ENCODE data around the gene E2F3. TPM values are rescaled to one million over a fixed set of nuclear protein-coding genes. Genes with fewer than 3 reads are reported as not detected.

Gene E2F3
- total RNA-seq, 4 donors from 2014 or later, result 1.8 to 5.5 (median 3.3) TPM

GRCh38 chr6:20367743-20368485, 33.8 kb upstream of the E2F3 start:
- no peak overlapping the region for H3K4me3 ChIP-seq
- no peaks in the 10 kb centered on the region for H3K27me3 ChIP-seq
- H3K27ac ChIP-seq, result no peak overlapping the region
- intact Hi-C loops (cut with DNase I; ENCODE audit: low total_unique reads), result no loop called here
- H3K36me3 ChIP-seq, result no peaks in the 10 kb centered on the region
- TF ChIP-seq CTCF (IDR thresholded peaks at IDR 0.05) (no peak), POLR2A (IDR thresholded peaks at IDR 0.05) (no peak)
- DNase-seq, result no peak
- H3K9me3 ChIP-seq, result no peaks in the 10 kb centered on the region
- no peaks in the 10 kb centered on the region for H3K4me1 ChIP-seq

- no peak overlapping the region for H3K4me3 ChIP-seq
- H3K27me3 ChIP-seq, result no peaks in the 10 kb centered on the region
- no peaks in the 10 kb centered on the region for H3K9me3 ChIP-seq
- no peak for DNase-seq
- no peak overlapping the region for H3K27ac ChIP-seq
- no peaks in the 10 kb centered on the region for H3K36me3 ChIP-seq
- intact Hi-C loops (cut with DNase I; ENCODE audit: low total_unique reads), result no loop called here
- TF ChIP-seq CTCF (IDR thresholded peaks at IDR 0.05) (no peak), POLR2A (IDR thresholded peaks at IDR 0.05) (no peak)
- no peaks in the 10 kb centered on the region for H3K4me1 ChIP-seq
Observed at GRCh38 chr6:20370393-20370792, 31.3 kb upstream of the E2F3 start.

DNA sequence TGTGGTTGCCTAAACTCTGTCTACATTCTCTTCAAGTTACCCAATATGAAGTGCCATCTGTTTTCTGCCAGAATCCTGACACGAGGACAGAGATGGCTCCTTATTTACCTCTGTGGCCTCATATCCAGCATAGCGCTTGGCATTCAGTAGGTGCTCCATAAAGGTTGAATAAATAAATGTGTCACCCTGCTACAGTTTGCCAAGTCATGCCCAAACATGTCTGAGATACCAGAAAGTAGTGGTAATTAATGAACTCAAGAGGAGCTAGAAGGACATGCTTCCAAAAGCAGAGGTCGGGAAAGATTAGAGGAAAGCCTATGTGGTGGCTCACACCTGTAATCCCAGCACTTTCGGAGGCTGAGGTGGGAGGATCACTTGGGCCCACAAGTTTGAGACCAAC, 30.9 kb upstream of the E2F3 start:
- H3K4me1 ChIP-seq, result no peaks in the 10 kb centered on the region
- no peak for TF ChIP-seq POLR2A (IDR thresholded peaks at IDR 0.05)
- no peak for TF ChIP-seq CTCF (IDR thresholded peaks at IDR 0.05)

DNA sequence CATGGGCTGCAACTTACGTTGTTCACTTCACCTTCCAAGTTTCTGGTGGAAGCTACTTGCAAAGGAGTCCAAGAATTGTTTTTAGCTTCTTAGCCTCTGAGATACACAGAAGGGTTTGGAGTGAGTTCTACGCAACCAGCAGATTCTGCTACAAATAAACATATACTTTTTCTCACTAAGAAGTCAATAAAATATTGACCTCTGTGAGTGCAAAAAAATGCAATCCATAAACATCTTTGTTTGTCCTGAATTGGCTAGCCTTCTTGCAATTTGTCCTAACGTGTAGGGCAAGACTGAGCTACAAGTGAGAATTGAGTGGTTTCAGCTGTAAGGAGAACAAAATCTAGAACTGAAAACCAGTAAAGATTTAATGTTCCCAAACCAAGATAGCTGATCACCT, 26.2 kb upstream of the E2F3 start:
- no peaks in the 10 kb centered on the region for H3K27me3 ChIP-seq
- no peak overlapping the region for H3K4me3 ChIP-seq
- intact Hi-C loops (cut with DNase I; ENCODE audit: low total_unique reads), result no loop called here
- H3K4me1 ChIP-seq, result no peaks in the 10 kb centered on the region
- no peak for TF ChIP-seq POLR2A (IDR thresholded peaks at IDR 0.05)
- no peak for TF ChIP-seq CTCF (IDR thresholded peaks at IDR 0.05)
- H3K9me3 ChIP-seq, result no peaks in the 10 kb centered on the region
- no peak for DNase-seq
- no peak overlapping the region for H3K27ac ChIP-seq
- H3K36me3 ChIP-seq, result no peaks in the 10 kb centered on the region

More for the DNA sequence above, 30.9 kb upstream of the E2F3 start:
- H3K27me3 ChIP-seq, result no peaks in the 10 kb centered on the region
- H3K27ac ChIP-seq, result no peak overlapping the region
- intact Hi-C loops (cut with DNase I; ENCODE audit: low total_unique reads), result no loop called here
- no peak overlapping the region for H3K4me3 ChIP-seq
- no peaks in the 10 kb centered on the region for H3K36me3 ChIP-seq
- DNase-seq, result no peak
- no peaks in the 10 kb centered on the region for H3K9me3 ChIP-seq

GRCh38 chr6:20377623-20378265, 23.9 kb upstream of the E2F3 start:
- Histone ChIP-seq H3K27ac (no peak overlapping the region), H3K36me3 (no peaks in the 10 kb centered on the region), H3K4me1 (no peaks in the 10 kb centered on the region), H3K27me3 (no peaks in the 10 kb centered on the region), H3K9me3 (no peaks in the 10 kb centered on the region), H3K4me3 (no peak overlapping the region)
- intact Hi-C loops (cut with DNase I; ENCODE audit: low total_unique reads), result no loop called here
- no peak for TF ChIP-seq CTCF (IDR thresholded peaks at IDR 0.05)
- TF ChIP-seq POLR2A (IDR thresholded peaks at IDR 0.05), result no peak
- no peak for DNase-seq

All from uterus (tissue), 4 donors.